AG04450 (cell line): ENCODE measurements around the gene ATP8A2. TPM values are rescaled to one million over a fixed set of nuclear protein-coding genes. Genes with fewer than 3 reads are reported as not detected.

Experiments
- CTCF ChIA-PET: fragments of 300-600, 350-600 bp; formaldehyde crosslinking; extraction: SDS; loops from one replicate; lab custom pipeline; 2022; ENCODE audit warnings: antibody characterized with exemption, inconsistent platforms; lab: Charles Lee
- POLR2A ChIA-PET: fragments of 350-600 bp; formaldehyde crosslinking; extraction: SDS; loops from one replicate; lab custom pipeline; 2021; ENCODE audit warnings: antibody characterized with exemption, inconsistent platforms; lab: Yijun Ruan, JAX
- DNase-seq: peaks from one replicate; pipeline ENCODE4 v3.0.0-alpha.2; 2011; ENCODE audit warnings: low read depth, low spot score
- H3K27ac ChIP-seq: one replicate; pipeline ENCODE4 v1.5.1; 2012; ENCODE audit warnings: low read depth, low read length, control low read depth
- H3K27me3 ChIP-seq: one replicate; pipeline ENCODE4 v1.6.0; 2012; ENCODE audit warnings: low read length; ENCODE audit not compliant: control insufficient read depth, insufficient read depth
- H3K4me3 ChIP-seq: 2 replicates; pipeline ENCODE4 v1.5.1; 2011; ENCODE audit warnings: mild to moderate bottlenecking, low read depth, low read length, control low read depth
- H3K9me3 ChIP-seq: 2 replicates; pipeline ENCODE4 v1.5.1; 2012; ENCODE audit warnings: low read length; ENCODE audit not compliant: control insufficient read depth, insufficient read depth
- CTCF ChIP-seq: IDR thresholded peaks from 2 replicates; pipeline ENCODE4 v1.5.1; 2011; ENCODE audit warnings: low read depth, low read length, control low read depth, inconsistent platforms
- polyA plus RNA-seq: library from polyadenylated mRNA; depleted of rRNA; stranded (reverse); fragments of >200 nt; gene quantifications from 2 replicates; pipeline ENCODE4 v1.2.3, GENCODE V29; 2011

The ATP8A2 gene
- polyA plus RNA-seq, 1 experiment = 0.19 TPM

- Histone ChIP-seq H3K4me3 (no peak overlapping the region), H3K27me3 (no peaks in the 10 kb centered on the region), H3K9me3 (no peaks in the 10 kb centered on the region), H3K27ac (no peak overlapping the region)
- ChIA-PET CTCF (no interaction called here), POLR2A (no interaction called here)
- DNase-seq = no peak
- TF ChIP-seq CTCF = no peak
These were observed 595.4 kb downstream of the ATP8A2 start for GRCh38 chr13:25967144-25967543.

GRCh38 chr13:25971047-25971446 is 599.3 kb downstream of the ATP8A2 start:
- ChIA-PET POLR2A (no interaction called here), CTCF (interaction anchor here (0.7 kb wide), 1 partner anchor 474 kb away, joined by 3 read pairs; no protein-coding TSS in a partner anchor)
- Histone ChIP-seq H3K27me3 (no peaks in the 10 kb centered on the region), H3K4me3 (no peak overlapping the region), H3K9me3 (no peaks in the 10 kb centered on the region), H3K27ac (no peak overlapping the region)
- no peak for DNase-seq
- TF ChIP-seq CTCF = no peak

- TF ChIP-seq CTCF = no peak
- DNase-seq = no peak
- ChIA-PET POLR2A (no interaction called here), CTCF (interaction anchor here (0.7 kb wide), 1 partner anchor 474 kb away, joined by 3 read pairs; no protein-coding TSS in a partner anchor)
- no peaks in the 10 kb centered on the region for H3K27me3 ChIP-seq
- no peak overlapping the region for H3K27ac ChIP-seq
- H3K4me3 ChIP-seq = no peak overlapping the region
- no peaks in the 10 kb centered on the region for H3K9me3 ChIP-seq
These were observed 599.8 kb downstream of the ATP8A2 start for GRCh38 chr13:25971459-25972145.

- H3K27ac ChIP-seq = no peak overlapping the region
- CTCF ChIA-PET = no interaction called here
- H3K9me3 ChIP-seq = no peaks in the 10 kb centered on the region
- TF ChIP-seq CTCF = no peak
- no peaks in the 10 kb centered on the region for H3K27me3 ChIP-seq
- no peak for DNase-seq
- no peak overlapping the region for H3K4me3 ChIP-seq
- POLR2A ChIA-PET = no interaction called here
These were observed 601.3 kb downstream of the ATP8A2 start for GRCh38 chr13:25973085-25973484.

GRCh38 chr13:25973576-25973975 is 601.8 kb downstream of the ATP8A2 start:
- POLR2A ChIA-PET = no interaction called here
- CTCF ChIA-PET = no interaction called here
- no peak for TF ChIP-seq CTCF
- H3K9me3 ChIP-seq = no peaks in the 10 kb centered on the region; the same call in 1 of the 2 replicates
- no peak overlapping the region for H3K27ac ChIP-seq
- no peaks in the 10 kb centered on the region for H3K27me3 ChIP-seq
- no peak for DNase-seq
- no peak overlapping the region for H3K4me3 ChIP-seq
